B cell (primary cell): Measurements from ENCODE around the gene CD96.

Experiments used
- CTCF ChIP-seq: fragments of 200-600 bp; IDR thresholded peaks from one replicate; pipeline ENCODE4 v1.8.0; 2022; ENCODE audit warnings: antibody characterized with exemption, mild to moderate bottlenecking
- EZH2 ChIP-seq: IDR thresholded peaks from 2 replicates; pipeline ENCODE4 v1.6.1; 2012; ENCODE audit warnings: borderline replicate concordance, low read depth, mild to moderate bottlenecking, moderate library complexity, low read length; ENCODE audit not compliant: insufficient read depth, poor library complexity, severe bottlenecking

GRCh38 chr3:111652492-111653180, 110.6 kb downstream of the CD96 start:
- TF ChIP-seq CTCF (no peak), EZH2 (no peak)
